GM19468 (cell line): ENCODE measurements around the gene NADSYN1.

Experiments
- ATAC-seq: cut with Tn5 transposase; IDR thresholded peaks from one replicate; pipeline ENCODE4 v1.9.1; 2021; ENCODE audit warnings: mild to moderate bottlenecking, moderate library complexity, moderate number of reproducible peaks; ENCODE audit not compliant: unreplicated experiment; ENCODE audit errors: extremely low read depth

NADSYN1 gene

DNA sequence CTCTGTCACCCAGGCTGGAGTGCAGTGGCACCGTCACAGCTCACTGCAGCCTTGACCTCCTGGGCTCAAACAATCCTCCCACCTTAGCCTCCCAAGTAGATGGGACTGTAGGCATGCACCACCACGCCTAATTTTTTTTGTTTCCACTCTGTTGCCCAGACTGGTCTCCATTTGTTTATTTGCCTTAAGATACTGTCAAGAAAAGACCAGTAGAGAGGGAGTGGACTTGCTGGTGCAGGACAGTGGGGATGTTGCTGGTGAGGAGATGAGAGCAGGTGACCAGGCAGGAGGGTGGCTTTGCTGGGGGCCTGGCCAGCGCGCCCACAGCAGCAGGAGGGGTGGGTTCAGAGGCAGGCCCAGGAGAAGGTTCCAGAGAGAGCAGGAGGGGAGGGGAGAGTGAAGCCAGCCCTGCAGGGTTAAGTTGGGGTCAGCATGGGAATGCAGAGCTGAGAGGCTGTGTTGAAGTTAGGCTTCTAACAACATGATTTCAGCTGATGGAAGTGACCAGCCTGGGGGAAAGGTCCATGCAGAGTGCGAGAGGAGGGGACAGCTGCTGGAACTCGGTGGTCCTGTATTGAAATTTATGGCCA lies 35.8 kb downstream of the NADSYN1 start:
- no peak for ATAC-seq

DNA sequence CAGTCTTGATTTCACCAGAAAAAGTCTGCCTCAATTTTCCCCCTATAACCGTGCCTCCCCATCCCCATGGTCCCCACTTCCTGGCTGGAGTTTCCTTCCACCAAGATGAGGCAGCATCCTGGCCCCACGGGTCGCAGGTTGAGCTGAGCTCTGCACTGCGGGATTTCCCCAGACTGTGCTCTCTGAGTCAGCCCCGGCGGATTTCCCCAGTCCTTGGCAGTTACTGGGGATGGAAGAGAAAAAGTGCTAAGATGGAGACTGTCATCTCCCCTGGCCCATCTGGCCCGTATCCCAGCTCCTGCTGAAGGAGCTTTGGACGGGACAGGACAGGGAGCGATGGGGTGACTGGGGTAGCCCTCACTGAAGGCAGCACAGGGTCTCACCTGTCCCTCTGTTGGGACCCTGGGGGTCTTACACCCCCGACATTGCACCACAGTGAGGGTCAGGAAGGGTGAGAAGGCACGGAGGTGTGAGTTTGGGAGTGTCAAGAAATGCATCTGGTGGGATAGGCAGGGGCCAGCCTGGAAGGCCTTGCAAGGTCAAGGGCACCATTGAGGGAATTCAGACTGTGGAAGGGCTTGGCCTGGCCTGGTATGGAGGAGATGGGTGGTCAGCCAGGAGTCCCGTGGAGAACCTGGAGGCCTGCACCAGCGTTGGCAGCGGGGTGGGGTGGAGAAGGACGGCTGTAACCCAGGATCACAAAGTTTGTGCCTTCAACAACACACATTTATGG lies 36.5 kb downstream of the NADSYN1 start:
- no peak for ATAC-seq

DNA sequence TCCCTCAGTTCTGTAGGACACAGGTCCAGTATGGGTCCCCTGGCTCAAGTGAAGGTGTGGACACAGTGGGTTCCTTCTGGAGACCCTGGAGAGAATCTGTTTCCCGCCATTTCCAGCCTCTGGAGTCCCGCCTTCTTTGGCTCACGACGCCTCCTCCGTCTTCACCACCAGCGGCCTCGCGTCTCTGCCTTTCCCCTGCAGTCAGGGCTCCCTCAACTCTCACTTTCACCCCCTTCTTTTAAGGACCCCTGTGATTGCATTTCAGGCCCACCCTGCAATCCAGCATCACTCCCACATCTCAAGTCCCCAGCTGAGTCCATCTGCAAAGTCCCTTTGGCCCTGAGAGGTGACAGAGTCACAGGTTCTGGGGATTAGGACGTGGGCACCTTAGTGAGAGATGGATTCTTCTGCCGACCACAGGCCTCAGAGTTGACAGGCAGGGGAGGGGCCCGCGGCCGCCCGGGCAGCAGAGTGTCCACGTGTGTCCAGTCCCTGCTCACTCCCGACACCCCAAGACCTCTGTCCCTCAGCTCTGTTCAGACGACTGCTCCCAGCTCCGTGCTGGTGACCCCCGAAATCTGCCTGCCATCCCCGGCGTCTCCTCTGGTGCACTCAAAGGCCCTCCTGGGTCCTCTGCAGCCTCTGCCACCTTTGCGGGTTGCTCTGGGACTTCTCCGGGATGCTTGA lies 37.2 kb downstream of the NADSYN1 start:
- no peak for ATAC-seq

DNA sequence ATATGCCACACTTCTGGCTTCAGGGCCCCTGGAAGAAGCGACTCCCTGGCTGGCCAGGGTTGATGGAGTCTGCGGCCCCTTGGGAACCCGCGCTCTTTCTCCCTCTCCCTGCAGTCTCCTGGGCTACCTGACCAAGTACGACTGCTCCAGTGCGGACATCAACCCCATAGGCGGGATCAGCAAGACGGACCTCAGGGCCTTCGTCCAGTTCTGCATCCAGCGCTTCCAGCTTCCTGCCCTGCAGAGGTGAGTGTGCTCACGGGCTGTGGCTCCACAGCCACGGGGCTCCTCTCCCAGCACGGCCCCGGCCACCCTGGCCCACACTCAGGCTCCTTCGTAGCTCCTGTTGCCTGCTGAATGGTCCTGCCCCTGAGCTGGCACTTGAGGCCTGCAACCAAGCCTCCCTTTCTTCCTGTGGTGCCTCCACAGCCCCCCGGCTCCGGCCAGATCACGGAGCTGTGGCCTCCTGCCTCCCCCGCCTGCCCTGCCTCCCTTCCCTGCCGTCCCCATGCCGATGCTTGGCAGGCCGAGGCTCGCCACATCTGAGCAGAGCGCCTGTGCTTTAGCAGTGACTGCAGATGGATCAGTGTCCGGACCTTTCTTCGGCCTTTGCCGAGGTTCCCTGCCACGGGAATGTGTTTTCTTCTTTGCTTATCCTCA lies 37.9 kb downstream of the NADSYN1 start:
- ATAC-seq: no peak

DNA sequence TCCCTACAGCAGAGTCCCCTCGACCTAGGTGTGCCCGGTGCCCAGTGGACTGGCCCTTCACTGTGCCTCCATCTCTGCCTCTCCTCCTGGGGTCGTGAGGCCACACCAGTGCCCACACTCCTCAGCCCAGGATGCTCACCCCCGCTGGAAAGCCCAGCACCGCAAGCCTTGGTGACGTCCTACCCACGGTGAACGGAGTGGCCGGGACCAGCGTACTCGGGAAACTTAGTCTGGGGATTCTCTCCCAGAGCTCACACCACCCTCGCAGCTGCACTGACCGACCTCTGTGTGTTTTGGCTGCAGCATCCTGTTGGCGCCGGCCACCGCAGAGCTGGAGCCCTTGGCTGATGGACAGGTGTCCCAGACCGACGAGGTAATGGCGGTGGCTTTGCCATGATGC lies 38.5 kb downstream of the NADSYN1 start:
- no peak for ATAC-seq

DNA sequence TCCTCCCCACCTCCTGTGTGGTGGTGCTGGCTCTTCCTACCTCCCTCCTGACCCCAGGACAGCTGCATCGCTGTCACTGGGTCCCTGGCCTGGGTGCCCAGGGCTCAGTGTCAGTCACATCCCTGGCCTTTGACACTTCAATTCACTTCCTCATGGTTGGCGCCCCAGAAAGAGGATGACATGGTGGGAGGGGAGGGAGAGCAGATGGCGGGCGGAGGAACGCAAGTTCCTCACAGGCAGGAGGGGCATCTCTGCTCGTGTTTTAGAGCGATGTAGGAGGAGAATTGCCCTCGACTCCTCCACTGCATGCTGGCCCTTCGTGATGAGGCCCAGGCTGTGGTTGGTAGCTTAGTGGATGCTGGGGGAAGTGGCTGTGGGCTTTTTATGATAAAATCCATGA lies 38.9 kb downstream of the NADSYN1 start:
- no peak for ATAC-seq

DNA sequence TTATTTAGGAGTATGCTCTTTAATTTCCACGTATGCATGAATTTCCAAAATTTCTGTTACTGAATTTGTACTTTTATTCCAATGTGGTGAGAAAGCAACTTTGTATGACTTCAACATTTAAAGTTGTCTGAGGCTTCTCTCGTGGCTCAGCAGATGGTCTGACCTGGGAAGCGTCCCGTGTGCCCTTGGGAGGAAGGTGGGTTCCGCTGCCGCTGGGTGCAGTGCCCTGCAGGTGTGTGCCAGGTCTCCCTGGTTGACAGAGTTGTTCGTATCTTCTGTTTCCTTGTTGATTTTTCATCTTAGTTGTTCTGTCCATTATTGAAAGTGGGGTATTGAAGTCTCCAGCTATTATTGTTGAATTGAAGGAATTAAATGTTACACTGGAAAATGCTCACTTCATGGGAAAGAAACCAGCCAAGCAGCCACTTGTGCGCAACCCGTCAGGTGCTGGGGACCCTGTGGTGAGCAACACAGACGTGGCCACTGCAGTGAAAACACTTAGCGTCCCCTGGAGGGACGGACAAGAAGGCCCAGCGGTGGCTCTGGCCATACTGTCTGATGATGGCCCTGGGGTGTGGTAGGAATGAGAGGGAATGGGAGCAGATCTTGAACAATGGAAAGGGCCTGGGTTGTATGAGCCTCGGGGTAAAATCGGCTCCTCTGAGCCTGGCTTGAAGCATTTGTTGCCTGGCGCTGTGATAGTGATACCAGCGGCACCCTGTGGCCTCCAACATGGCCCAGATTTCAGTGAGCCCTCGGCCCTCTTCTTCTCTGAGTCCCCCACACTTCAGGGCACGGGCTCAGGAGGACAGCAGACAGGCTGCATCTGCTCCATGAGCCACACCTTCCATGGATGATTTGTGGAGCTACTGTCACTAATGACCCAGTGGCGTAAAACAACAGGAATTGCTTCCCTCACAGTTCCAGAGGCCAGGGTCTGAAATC lies 42.6 kb downstream of the NADSYN1 start:
- no peak for ATAC-seq

DNA sequence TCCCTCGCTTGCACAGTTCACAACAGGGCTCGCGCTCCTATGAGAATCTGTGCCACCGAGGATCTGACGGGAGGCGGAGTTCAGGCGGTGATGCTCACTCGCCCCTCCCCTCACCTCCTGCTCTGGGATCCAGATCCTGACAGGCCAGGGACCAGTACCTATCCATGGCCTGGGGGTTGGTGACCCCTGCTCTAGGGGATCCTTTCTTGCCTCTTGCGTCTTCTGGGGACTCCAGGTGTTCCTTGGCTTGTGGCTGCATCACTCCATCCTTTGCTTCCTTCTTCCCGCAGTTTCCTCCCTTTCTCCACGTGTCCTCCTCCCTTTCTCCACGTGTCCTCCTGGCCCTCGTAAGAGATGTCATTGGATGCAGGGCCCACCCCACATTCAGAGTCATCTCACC lies 43.4 kb downstream of the NADSYN1 start:
- ATAC-seq: no peak

DNA sequence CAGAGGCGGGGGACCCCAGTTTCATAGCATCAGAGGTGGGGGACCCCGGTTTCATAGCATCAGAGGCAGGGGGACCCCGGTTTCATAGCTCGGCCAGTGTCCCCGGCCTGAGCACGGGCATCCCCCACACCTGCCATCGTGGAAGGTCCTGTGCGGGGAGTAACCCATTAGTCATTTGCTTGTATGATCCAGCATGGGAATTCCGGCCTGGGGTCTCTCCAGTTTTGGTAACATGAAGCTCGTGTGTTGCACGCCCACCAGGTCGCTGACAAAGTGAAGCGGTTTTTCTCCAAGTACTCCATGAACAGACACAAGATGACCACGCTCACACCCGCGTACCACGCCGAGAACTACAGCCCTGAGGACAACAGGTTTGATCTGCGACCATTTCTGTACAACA lies 45.1 kb downstream of the NADSYN1 start:
- no peak for ATAC-seq

DNA sequence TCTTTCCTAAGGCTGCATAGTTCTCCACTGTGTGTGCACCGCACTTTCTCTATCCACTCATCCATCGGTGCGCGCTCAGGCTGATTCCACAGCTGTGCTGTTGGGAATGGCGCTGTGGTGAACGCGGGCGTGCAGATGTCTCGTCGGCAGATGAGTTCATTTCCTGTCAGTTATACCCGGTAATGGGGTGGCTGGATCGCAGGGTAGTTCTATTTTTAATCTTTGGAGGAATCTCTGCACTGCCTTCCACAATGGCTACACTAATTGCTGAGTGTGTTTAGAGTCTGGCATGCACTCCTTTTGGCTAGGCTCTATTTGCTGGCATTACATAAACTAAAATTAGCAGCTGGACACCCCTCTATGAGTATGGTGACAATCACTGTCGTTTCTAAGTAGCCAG lies 46.1 kb downstream of the NADSYN1 start:
- ATAC-seq: no peak

DNA sequence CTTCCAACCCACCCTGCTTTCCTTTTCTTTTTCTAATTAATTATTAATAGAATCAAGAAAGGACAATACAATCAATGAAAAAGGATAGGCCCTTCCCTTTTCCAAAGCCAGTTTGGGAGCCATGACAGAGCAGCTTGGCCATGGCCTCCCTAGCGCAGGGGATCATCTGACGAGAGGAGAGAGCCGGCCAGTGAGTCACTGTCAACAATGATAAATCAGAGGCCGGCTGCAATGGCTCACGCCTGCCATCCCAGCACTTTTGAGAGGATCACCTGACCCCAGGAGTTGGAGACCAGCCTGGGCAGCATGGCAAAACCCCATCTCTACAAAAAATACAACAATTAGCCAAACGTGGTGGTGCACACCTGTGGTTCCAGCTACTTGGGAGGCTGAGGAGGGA lies 46.5 kb downstream of the NADSYN1 start:
- no peak for ATAC-seq

DNA sequence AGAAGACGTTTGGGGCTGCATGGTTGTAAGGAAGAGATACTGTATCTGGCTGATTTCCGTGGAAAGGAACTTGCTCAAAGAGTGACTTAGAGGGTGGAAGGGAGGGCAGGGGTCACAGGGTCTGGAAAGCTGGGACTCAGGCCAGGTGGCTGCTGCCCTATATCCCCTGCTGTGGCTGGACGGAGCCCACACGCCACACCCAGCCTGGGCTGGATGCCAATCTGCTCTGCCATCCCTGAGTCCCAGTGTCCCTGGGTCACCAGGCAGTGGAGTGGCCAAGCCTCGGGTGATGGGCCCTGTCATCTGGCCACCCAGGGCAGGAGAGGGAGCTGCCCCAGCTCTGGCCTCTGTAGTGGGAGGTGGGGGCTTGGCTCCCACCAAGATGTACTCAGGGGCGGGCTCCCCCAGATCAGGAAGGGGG lies 47.6 kb downstream of the NADSYN1 start:
- no peak for ATAC-seq

DNA sequence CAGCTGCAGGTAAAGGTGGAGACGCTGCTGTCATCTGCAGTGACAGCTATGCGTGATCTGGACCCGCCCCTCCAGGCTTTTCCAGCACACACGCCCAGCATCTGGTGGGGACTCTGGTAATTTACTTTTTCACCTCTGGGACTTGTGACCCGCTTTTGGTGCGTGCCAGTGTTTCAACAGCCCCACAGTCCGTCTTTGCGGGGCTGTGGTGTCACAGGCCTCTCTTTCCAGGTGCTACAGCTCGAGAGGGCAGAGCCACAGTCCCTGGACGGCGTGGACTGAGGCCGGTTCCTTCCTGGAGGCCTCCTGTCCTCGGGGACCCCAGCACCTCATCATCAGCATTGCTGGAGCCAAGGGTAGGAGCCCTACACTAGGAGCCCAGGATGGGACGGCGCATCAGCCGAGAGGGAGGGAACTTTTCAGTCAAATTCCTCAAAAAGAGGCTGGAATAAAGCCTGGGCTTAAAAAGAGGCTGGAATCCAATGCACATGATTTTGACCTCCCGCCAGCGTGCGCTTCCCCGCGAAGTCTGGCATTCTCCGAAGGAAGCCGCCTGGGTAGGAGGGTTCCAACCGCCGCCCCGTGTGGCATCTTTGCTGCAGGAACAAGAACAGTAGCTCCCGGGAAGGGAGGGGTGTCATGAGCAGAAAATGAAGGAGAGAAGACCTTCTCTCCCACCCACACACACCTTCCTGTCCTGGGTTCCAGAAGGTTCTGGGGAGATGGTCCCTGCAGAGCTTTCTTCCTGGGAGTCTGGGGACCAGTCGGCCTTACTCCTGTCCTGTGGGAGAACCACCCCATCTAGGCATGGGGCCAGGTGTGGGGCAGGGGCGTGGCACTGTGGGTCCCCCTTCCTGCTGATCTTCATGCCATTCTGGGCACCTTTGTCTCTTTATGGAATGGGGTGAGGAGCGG lies 48.3 kb downstream of the NADSYN1 start:
- ATAC-seq: no peak

DNA sequence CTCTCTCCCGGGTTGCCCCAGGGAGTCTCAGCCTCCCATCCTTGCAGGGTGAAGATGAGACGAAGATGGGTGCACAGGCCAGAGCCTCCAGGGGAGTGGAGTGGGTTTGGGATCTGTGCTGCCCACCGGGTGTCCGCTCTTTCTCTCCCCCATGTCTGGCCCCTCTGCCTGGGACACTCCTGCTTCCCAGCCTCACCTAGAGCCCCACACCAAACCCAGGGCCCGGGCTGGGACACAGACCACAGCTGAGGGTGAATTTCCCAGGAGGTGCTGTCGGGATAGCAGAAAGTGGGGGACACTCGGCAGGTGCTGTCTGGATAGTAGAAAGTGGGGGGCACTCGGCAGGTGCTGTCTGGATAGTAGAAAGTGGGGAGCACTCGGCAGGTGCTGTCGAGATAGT lies 49.0 kb downstream of the NADSYN1 start:
- no peak for ATAC-seq

DNA sequence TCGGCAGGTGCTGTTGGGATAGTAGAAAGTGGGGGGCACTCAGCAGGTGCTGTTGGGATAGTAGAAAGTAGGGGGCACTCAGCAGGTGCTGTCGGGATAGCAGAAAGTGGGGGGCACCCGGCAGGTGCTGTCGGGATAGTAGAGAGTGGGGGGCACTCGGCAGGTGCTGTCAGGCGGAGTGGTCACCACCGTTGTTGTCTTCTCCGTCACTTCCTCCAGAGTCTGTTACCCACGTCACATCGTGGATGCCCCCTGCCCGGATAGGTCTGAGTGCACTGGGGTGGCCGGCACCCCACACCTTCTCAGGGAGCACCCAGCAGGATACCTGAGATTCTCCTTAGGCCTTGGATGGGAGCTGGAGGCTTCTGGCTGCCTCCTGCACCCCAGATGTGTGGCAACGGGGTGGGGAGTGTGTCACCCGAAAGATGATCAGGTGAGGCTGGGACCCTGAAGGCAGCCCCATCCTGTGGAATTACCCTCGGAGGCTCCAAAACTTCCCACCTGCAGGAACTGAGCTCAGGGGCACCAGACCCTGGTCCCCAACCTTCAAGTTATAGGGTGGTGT lies 50.0 kb downstream of the NADSYN1 start:
- ATAC-seq: no peak

DNA sequence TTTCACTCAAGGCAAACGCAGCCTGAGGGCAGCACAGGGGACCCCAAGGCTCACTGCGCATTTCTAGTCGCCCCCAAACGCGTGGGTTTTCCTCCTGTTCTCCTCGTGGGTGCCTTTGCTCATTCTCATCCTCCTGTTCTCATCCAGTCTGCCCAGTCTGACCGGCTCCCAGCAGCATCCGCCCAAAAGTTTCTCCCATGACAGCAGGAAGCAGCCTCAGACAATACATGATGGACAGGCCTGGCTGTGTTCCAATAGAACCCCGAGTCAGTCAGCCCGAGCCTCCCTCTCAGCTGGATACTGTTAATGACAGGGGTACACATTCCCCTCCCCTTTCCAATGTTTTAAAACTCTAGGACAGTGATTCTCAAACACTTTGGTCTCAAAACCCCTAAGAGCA lies 51.5 kb downstream of the NADSYN1 start:
- no peak for ATAC-seq

DNA sequence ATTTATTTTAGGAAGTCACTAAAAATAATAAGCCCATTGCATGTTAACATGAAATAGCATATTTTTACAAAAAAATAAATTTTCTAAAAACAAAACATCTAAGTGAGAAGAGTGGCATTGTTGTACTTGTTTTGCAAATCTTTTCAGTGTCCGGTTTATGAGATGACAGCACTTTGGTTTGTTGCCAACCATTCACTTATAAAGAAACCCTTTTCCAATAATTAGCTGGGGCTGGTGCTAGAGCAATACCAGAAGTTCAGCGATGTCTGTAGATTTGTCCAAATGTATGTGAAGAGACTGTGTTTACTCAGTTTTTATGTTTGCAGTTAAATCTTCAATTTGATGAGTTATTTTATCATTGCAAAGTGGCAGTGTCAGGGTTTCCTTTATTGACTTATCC lies 52.0 kb downstream of the NADSYN1 start:
- ATAC-seq: no peak

DNA sequence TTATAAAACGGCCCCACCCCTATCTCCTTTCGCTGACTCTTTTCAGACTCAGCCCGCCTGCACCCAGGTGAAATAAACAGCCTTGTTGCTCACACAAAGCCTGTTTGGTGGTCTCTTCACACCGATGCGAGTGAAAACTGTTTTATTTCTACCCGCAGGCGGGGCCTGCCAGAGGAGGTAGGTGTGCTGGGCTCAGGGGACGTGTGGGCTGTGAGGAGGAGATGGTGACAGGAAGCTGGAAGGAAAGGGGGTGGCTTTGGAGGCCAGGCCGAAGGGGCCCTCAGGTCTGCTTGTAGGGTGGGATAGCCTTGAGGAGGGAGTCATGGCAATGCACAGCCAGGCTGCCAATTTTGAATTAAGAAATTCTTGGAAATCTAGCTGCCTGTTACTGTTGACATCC lies 52.8 kb downstream of the NADSYN1 start:
- no peak for ATAC-seq

DNA sequence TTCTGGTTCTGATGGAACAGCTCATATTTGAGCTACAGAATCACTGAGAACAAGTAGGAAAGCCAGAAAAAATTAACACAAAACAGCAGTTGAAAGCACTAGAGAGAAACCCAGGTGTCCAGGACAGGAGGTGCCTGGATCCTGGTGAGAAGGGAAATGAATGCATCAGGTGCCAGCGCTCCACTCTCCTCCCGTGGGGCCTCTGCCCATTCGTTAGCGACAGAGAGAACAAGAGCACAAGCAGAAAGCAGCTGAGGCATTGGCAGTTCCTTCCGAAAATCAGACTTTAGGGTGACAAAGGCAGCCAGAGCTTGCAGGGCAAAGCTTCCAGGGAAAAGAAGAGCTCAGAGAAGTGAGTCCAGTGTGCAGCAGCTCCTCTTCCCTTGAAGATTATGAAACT lies 54.1 kb downstream of the NADSYN1 start:
- ATAC-seq: no peak
